Heart left ventricle (tissue), 13 donors: ENCODE results near the gene C2orf81.

Experiments used
- POLR2A ChIP-seq, 2 donors: fragments of 450-650 bp; IDR thresholded peaks; one replicate each; pipeline ENCODE4 v1.6.1; 2017; ENCODE audit warnings: antibody characterized with exemption in 2 of 2, mild to moderate bottlenecking in 2 of 2, moderate library complexity in 2 of 2
- TF ChIP-seq, protein P1 (sequence below), 12 donors: fragments of 200-600 bp; sonication (generic) in 4 of 12; IDR thresholded peaks; one replicate each; pipeline versions ENCODE4 v1.5.0 to v1.8.0; 2018 to 2022; ENCODE audit warnings: antibody characterized with exemption in 12 of 12, mild to moderate bottlenecking in 5 of 12
- donor health status: ischemic (EF 13 %, LVEDD 7.1; RV severe dilation, severe dysfunction).
- donor health status: DM: no; HTN: yes; CAD: no.
- donor health status: DM: no; HTN: no; CAD: no.
- donor health status: ischemic (EF 25% LVEDD 6.9; RV normal size, moderate dysfunction).
- donor health status: ischemic (EF 25% LVEDD 5.7; RV mildly dilated, moderate dysfunction).
- donor health status: ischemic (EF 35%, LVEDD 5.7; RV mildly dilated, moderate dysfunction).
- donor health status: nonischemic (EF 11% LVEDD 7.7; RV severe dilation, severe dysfunction).
- donor health status: DM: yes; HTN: yes; CAD: no.
- donor health status: PGD.
- donor health status: ischemic (EF 29% LVEDD 5.4; RV normal size, mild dysfunction).
- donor health status: nonischemic (EF 23%, LVEDD 6.1; RV moderate dilation, normal function).

DNA sequence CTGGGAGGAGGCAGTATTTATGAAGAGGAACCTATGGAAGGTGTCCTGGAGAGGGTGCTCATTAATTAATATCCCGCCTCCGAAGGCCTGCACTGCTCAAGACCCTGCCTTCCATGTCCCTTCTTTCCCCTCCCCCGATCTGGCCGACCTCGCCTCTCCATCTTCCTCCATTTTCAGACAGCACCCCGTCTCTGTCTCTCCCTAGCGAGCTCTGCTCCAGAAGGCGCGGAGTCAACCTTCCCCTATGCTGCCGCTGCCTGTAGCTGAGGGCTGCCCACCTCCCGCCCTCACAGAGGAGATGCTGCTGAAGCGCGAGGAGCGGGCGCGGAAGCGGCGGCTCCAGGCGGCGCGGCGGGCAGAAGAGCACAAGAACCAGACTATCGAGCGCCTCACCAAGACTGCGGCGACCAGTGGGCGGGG is 35.7 kb upstream of the C2orf81 start:
- no peak for TF ChIP-seq POLR2A (IDR thresholded peaks at IDR 0.05)
- TF ChIP-seq, protein P1, sequence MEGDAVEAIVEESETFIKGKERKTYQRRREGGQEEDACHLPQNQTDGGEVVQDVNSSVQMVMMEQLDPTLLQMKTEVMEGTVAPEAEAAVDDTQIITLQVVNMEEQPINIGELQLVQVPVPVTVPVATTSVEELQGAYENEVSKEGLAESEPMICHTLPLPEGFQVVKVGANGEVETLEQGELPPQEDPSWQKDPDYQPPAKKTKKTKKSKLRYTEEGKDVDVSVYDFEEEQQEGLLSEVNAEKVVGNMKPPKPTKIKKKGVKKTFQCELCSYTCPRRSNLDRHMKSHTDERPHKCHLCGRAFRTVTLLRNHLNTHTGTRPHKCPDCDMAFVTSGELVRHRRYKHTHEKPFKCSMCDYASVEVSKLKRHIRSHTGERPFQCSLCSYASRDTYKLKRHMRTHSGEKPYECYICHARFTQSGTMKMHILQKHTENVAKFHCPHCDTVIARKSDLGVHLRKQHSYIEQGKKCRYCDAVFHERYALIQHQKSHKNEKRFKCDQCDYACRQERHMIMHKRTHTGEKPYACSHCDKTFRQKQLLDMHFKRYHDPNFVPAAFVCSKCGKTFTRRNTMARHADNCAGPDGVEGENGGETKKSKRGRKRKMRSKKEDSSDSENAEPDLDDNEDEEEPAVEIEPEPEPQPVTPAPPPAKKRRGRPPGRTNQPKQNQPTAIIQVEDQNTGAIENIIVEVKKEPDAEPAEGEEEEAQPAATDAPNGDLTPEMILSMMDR (IDR thresholded peaks at IDR 0.05), result no peak
